Duodenal mucosa (tissue), 2 donors: ENCODE results near the gene POLDIP2.
A peak's percentile ranks its signal among the peaks of the same experiment; 100 is the strongest.

Source experiments
- H3K27ac ChIP-seq: one replicate; pipeline ENCODE4 v1.7.0; 2013; ENCODE audit warnings: low read depth, low read length
- H3K27me3 ChIP-seq, 2 donors: one replicate each; pipeline ENCODE4 v1.7.0; 2013; ENCODE audit warnings: low read length in 2 of 2, control low read depth in 1 of 2; ENCODE audit not compliant: insufficient read depth in 2 of 2, control insufficient read depth in 1 of 2
- H3K36me3 ChIP-seq, 2 donors: one replicate each; pipeline ENCODE4 v1.7.0; 2013; ENCODE audit warnings: low read length in 2 of 2, control low read depth in 1 of 2; ENCODE audit not compliant: insufficient read depth in 2 of 2, control insufficient read depth in 1 of 2
- H3K4me1 ChIP-seq, 2 donors: one replicate each; pipeline ENCODE4 v1.7.0; 2013; ENCODE audit warnings: low read length in 2 of 2, control low read depth in 1 of 2; ENCODE audit not compliant: insufficient read depth in 2 of 2, control insufficient read depth in 1 of 2
- H3K4me3 ChIP-seq, 2 donors: one replicate each; pipeline ENCODE4 v1.7.0; 2013; ENCODE audit warnings: low read length in 2 of 2, low read depth in 1 of 2
- H3K9ac ChIP-seq, 2 donors: one replicate each; pipeline ENCODE4 v1.7.0; 2013; ENCODE audit warnings: low read length in 2 of 2, low read depth in 1 of 2
- H3K9me3 ChIP-seq, 2 donors: one replicate each; pipeline ENCODE4 v1.7.0; 2013; ENCODE audit warnings: low read length in 2 of 2, control low read depth in 1 of 2; ENCODE audit not compliant: control insufficient read depth in 1 of 2

Gene POLDIP2

DNA sequence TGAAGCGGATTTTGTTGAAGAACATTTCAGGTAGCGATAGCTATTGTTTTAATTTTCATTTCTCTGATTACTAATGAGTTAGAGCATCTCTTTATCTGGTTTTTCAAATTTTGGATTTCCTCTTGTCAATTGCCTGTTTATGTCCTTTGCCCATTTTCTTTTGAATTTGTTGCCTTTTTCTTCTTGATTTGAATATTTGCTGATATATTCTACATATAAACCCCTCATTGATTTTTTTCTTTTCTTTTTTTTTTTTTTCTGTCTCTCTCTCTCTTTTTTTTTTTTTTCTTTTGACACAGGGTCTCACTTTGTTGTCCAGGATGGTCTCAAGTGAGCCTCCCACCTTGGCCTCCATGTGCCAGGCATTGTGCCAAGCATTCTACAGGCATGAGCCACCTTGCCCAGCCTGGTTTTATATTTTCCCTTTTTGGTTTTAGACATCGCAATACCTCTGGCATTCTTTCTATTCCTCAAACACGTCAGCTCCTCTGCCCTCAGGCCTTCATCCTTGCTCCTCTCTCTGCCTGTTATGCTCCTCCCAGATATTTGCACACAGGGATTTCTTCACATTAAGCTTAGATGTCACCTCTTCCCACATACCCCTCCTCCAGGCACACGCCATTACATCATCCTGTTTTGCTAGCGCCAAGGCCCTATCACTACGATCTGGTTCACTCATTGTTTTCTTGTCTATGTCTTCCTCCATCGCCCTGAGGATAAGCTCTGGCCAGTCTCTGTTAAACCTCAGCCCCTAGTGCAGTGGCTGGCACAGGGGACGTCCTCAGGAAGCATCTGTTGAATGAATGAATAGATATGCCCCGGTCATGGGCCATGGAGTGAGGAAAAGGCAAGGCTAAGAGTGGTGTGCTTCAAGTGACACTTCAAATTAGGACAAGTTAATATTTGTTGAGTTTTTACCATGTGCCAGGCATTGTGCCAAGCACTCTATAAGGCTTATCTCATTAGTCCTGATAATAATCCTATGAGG is 22.8 kb upstream of the POLDIP2 start:
- Histone ChIP-seq H3K27me3 (no peaks in the 10 kb centered on the region), H3K4me3 (no peak overlapping the region), H3K36me3 (no peaks in the 10 kb centered on the region), H3K4me1 (peaks cover 24 to 25% of the 10 kb centered on the region in 2 donors), H3K9me3 (no peaks in the 10 kb centered on the region), H3K27ac (no peak overlapping the region), H3K9ac (no peak overlapping the region)

DNA sequence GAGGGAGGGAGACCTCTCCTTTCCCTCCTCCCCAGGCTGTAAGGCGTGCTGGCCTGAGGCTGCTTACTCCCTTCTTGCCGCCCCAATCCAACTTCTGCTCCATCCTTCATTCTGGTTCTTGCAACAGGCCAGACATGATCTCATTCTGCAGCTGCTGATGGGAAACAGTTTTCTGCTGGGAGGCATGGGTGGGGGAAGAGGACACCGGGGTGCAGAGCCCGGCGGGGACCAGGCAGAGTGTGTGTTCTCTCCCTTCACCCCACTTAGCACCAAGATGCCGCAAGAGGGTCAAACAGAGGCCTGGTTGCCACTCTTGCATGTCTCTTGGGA is 15.6 kb upstream of the POLDIP2 start:
- Histone ChIP-seq H3K27me3 (peaks cover 19 to 20% of the 10 kb centered on the region in 2 donors), H3K4me3 (peak overlapping the region in 1 of 2 donors; percentile 61), H3K27ac (no peak overlapping the region), H3K36me3 (no peaks in the 10 kb centered on the region), H3K4me1 (peaks cover 22 to 25% of the 10 kb centered on the region in 2 donors), H3K9me3 (no peaks in the 10 kb centered on the region), H3K9ac (no peak overlapping the region)

DNA sequence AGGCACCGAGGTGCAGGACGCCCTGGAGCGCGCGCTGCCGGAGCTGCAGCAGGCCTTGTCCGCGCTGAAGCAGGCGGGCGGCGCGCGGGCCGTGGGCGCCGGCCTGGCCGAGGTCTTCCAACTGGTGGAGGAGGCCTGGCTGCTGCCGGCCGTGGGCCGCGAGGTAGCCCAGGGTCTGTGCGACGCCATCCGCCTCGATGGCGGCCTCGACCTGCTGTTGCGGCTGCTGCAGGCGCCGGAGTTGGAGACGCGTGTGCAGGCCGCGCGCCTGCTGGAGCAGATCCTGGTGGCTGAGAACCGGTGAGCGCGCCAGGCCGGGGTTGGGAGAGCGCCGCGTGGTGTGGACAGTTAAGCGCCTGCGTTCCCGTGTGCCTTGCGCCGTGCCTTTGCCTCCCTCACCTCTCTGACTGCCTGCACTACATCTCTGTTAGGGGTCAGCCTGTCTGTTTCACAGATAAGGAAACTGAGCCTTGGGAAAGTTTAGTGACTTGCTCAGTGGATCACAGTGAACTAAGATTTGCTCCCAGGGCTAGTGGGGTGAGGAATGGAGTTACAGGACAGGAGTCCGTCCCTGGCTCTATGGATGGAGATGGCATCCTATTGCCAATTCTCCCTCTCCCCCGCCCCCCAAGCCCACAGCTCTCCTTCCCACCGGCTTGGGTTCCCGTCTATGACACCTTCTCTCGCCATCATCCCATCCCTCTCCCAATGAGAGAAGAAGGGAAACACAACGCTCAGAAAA is 15.0 kb upstream of the POLDIP2 start:
- Histone ChIP-seq H3K27ac (no peak overlapping the region), H3K9ac (peak overlapping the region in 1 of 2 donors; percentile 25), H3K9me3 (no peaks in the 10 kb centered on the region), H3K4me3 (peak overlapping the region; percentile 61 to 71), H3K36me3 (no peaks in the 10 kb centered on the region), H3K4me1 (peaks cover 22 to 25% of the 10 kb centered on the region in 2 donors), H3K27me3 (peaks cover 19 to 20% of the 10 kb centered on the region in 2 donors)

DNA sequence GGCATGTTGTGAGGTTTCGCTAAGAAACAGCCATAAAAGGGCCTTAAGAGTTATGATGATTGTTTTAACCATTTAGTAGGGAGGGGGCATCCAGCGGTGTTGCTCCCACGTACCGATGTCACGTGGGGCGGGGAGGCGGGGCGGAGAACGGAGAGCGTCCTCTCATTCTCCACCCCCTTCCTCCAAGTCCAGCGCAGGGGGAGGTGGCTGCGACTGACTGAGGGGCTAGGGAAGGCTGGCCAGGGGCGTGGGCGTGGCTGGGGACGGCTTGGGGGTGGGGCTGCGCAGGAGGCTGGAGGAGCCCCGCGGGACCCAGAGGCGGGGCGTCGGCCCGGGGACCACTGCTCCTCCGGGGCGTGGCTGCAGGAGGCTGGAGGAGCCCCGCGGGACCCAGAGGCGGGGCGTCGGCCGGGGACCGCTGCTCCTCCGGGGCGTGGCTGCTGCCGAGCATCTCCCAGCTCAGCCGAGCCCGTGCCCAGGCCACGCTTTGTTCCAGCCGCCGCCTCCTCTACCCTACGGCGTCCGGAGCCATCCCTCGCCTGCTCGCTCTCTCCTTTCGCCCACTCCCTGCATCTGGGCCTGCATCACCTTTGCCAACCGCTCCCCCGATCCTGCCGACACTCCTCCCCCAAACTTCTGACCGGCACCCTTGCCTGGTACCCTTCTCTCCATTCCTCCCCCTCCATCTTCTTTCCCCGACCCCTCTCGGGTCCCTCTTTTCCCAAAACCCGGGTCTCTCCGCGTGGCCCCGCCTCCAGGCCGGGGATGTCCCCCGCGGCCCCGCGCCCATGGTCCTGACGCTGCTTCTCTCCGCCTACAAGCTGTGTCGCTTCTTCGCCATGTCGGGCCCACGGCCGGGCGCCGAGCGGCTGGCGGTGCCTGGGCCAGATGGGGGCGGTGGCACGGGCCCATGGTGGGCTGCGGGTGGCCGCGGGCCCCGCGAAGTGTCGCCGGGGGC is 14.2 kb upstream of the POLDIP2 start, which contains the start of gene SARM1:
SARM1 (plus strand) TSS at position 450 of the 958 bp plus-strand sequence; CDS start at position 789, 339 bp downstream.
- H3K9me3 ChIP-seq = no peaks in the 10 kb centered on the region
- no peaks in the 10 kb centered on the region for H3K36me3 ChIP-seq
- H3K9ac ChIP-seq = peak within 1 kb of the TSS in 1 of 2 donors; percentile 38
- H3K4me1 ChIP-seq = peaks cover 22 to 25% of the 10 kb centered on the region in 2 donors
- H3K4me3 ChIP-seq = peak within 1 kb of the TSS; percentile 61 to 71
- H3K27me3 ChIP-seq = peaks cover 19 to 20% of the 10 kb centered on the region in 2 donors
- H3K27ac ChIP-seq = no peak within 1 kb of the TSS

DNA sequence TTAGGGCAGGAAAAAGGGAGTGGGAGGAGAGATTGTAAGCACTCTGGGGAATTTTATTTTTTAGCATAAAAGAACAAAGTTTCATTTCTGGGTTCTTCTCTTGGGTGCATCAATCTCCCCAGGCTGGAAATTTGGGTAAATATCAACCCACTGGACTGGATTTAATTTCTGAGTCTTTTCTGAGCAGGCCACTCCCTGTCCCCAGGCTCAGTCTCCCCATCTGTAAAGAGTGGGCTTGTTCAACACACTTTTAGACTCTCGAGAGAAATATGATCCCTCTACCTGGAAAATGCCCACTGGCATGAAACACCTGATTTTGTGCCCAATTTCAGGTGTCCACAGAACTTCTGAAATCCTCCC is 13.4 kb upstream of the POLDIP2 start:
- H3K4me3 ChIP-seq = peak overlapping the region in 1 of 2 donors; percentile 71
- no peak overlapping the region for H3K27ac ChIP-seq

DNA sequence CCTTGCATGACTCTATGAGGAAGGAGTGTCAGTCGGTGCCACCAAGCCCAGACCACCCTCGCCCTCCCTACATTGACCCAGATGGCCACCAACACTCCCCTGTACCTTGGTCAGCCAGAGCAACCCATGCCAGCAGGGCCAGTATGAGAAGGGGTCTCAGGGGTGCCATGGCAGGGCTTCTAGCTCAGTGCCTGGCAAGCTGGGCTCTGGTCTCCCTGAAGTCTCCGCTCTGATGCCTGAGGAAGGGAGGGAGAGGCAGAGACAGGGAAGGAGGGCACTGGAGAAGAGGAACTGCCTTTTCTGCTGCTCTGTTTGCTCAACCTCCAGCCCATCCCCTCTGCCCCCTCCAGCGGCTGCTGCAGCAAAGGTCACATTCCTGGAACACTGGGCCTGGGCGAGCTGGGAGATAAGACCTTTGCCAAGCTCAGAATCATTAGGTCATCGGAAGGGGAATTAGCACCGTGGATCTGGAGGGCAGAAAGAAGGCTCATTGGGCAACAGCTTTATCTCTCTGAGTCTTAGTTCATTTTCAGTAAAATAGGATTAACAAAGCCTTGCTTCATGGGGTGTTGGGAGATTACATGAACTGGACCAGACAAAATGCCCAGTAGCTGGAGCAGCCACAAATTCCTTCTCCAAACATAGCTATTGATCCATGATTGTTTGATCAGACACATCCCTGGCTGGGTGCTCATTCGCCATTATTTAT is 12.9 kb upstream of the POLDIP2 start, which contains the start of gene VTN:
VTN (minus strand) TSS at position 273 of the 709 bp plus-strand sequence; CDS start at position 169, 104 bp downstream.
- Histone ChIP-seq H3K36me3 (no peaks in the 10 kb centered on the region), H3K4me1 (peaks cover 22 to 25% of the 10 kb centered on the region in 2 donors), H3K27me3 (peaks cover 19 to 20% of the 10 kb centered on the region in 2 donors), H3K9ac (no peak within 1 kb of the TSS), H3K9me3 (no peaks in the 10 kb centered on the region), H3K27ac (no peak within 1 kb of the TSS), H3K4me3 (peak within 1 kb of the TSS; percentile 7 to 71)

More for the DNA sequence above, 13.4 kb upstream of the POLDIP2 start:
- Histone ChIP-seq H3K27me3 (peaks cover 19 to 20% of the 10 kb centered on the region in 2 donors), H3K9ac (no peak overlapping the region), H3K9me3 (no peaks in the 10 kb centered on the region), H3K36me3 (no peaks in the 10 kb centered on the region), H3K4me1 (peaks cover 22 to 25% of the 10 kb centered on the region in 2 donors)

DNA sequence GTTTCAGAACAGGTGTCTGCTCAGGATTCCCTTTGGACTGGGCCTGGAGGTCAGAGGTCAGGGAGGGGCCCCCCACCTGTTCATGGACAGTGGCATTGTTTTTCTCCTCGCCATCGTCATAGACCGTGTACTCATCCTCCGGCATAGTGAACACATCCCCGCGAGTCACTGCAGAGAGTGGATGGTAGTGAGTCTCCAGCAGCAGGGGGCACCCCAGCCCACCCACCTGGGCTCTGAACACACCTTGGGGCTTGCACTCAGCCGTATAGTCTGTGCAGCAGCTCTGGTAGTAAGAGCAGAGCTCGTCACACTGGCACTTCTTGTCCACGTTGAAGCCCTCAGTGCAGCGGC is 12.3 kb upstream of the POLDIP2 start:
- Histone ChIP-seq H3K9me3 (no peaks in the 10 kb centered on the region), H3K9ac (no peak overlapping the region), H3K4me1 (peaks cover 22 to 25% of the 10 kb centered on the region in 2 donors), H3K27me3 (peaks cover 19 to 20% of the 10 kb centered on the region in 2 donors), H3K27ac (no peak overlapping the region), H3K4me3 (no peak overlapping the region), H3K36me3 (peaks cover 0 to 3% of the 10 kb centered on the region in 2 donors)

DNA sequence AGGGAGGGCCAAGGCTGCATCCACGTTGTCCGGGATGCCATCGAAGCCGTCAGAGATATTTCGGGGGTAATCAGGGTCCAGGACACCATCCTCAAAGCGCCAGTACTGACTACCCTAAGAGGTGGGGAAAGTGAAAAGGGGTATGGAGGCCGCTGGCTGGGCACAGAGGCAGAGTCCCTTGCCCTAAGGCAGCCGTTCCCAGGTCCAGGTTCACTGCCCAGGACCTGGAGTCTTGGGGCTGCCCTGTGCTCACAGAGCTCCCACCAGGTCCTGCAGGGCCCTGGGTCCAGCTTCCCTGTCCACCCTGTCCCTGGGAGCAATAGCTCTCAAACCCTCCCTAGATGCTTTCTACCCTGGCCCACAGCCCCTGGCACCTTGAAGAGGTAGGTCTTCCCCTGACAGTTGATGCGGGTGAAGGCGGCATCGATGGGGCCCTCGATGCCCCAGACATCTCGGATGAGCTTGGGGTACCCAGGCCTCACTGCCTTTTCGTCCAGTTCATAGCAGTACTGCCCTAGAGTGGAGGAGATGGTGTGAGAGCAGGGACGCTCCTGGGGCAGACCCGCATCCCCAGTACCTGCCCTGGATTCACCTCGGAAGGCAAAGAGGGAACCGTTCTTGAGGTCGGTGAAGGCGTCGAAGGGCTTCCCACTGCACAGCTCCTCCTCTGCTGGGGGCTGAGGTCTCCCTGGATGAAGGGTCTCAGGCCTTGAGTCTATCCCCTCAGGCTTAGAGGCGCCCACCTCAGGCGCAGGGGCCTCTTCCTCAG is 11.8 kb upstream of the POLDIP2 start:
- no peaks in the 10 kb centered on the region for H3K9me3 ChIP-seq
- peaks cover 22 to 25% of the 10 kb centered on the region in 2 donors for H3K4me1 ChIP-seq
- H3K9ac ChIP-seq = no peak overlapping the region
- no peak overlapping the region for H3K4me3 ChIP-seq
- H3K36me3 ChIP-seq = peaks cover 0 to 8% of the 10 kb centered on the region in 2 donors
- no peak overlapping the region for H3K27ac ChIP-seq
- H3K27me3 ChIP-seq = peaks cover 19 to 20% of the 10 kb centered on the region in 2 donors
